Panc1 (cell line): ENCODE measurements around the gene PPP1R3D. TPM values are rescaled to one million over a fixed set of nuclear protein-coding genes. Genes with fewer than 3 reads are reported as not detected.

Source experiments
- ATAC-seq: fragments of 200-7000 bp; cut with Tn5 transposase; 2 replicates; pipeline ENCODE4 v1.9.1; 2020; ENCODE audit warnings: mild to moderate bottlenecking, moderate library complexity
- BruUV-seq: library from RNA; stranded (reverse); fragments of 400-500 nt; replicated peaks from 2 replicates; lab custom pipeline; 2021; lab: Mats Ljungman, UMichigan
- CTCF ChIA-PET: fragments of 300-600 bp; sonication (Branson Sonifier 250); formaldehyde crosslinking; loops from one replicate; lab custom pipeline; 2022; ENCODE audit warnings: antibody characterized with exemption; lab: Charles Lee
- POLR2A ChIA-PET: fragments of 300-600 bp; sonication (Branson Sonifier 250); formaldehyde crosslinking; loops from one replicate; lab custom pipeline; 2022; ENCODE audit warnings: antibody characterized with exemption; lab: Charles Lee
- DNase-seq: peaks from one replicate; pipeline ENCODE4 v3.0.0-alpha.2; 2010; ENCODE audit warnings: low read depth, low spot score
- H3K27ac ChIP-seq: 2 replicates; pipeline ENCODE4 v1.5.1; 2011; ENCODE audit warnings: mild to moderate bottlenecking, low read length, inconsistent platforms
- H3K27me3 ChIP-seq: fragments of 200-500 bp; sonication (Bioruptor generic); 2 replicates; pipeline ENCODE4 v1.6.0; 2014; ENCODE audit warnings: low read length, inconsistent platforms; ENCODE audit not compliant: control insufficient read depth, insufficient read depth
- H3K36me3 ChIP-seq: fragments of 200-500 bp; sonication (Bioruptor generic); 2 replicates; pipeline ENCODE4 v1.5.1; 2014; ENCODE audit warnings: inconsistent platforms, mild to moderate bottlenecking, low read length, moderate library complexity; ENCODE audit not compliant: control insufficient read depth, insufficient read depth
- H3K4me1 ChIP-seq: 2 replicates; pipeline ENCODE4 v1.5.1; 2011; ENCODE audit warnings: inconsistent platforms, mild to moderate bottlenecking, low read length, moderate library complexity; ENCODE audit not compliant: control insufficient read depth, insufficient read depth
- H3K4me3 ChIP-seq, 2 experiments: 2 replicates each; pipeline ENCODE4 v1.5.1; 2011 to 2012; ENCODE audit warnings: low read depth in 2 of 2, low read length in 2 of 2, mild to moderate bottlenecking in 2 of 2, inconsistent platforms in 1 of 2, moderate library complexity in 1 of 2
- H3K9me3 ChIP-seq: fragments of 200-500 bp; sonication (Bioruptor generic); 2 replicates; pipeline ENCODE4 v1.5.1; 2014; ENCODE audit warnings: low read depth, mild to moderate bottlenecking, inconsistent platforms, low read length, moderate library complexity; ENCODE audit not compliant: control insufficient read depth, insufficient read depth
- CTCF ChIP-seq: fragments of 450-650 bp; IDR thresholded peaks from 2 replicates; pipeline ENCODE4 v1.5.1; 2017; ENCODE audit warnings: mild to moderate bottlenecking
- POLR2AphosphoS5 ChIP-seq: IDR thresholded peaks from 2 replicates; pipeline ENCODE4 v1.6.1; 2012; ENCODE audit warnings: mild to moderate bottlenecking, low read depth, low read length, moderate library complexity
- REST ChIP-seq, 2 experiments: IDR thresholded peaks; 2 replicates each; pipeline ENCODE4 v1.6.1; 2011 to 2012; ENCODE audit warnings: low read depth in 2 of 2, control low read depth in 1 of 2, low read length in 1 of 2, mild to moderate bottlenecking in 1 of 2, moderate library complexity in 1 of 2; ENCODE audit not compliant: insufficient read depth in 1 of 2
- SIN3A ChIP-seq: IDR thresholded peaks from 2 replicates; pipeline ENCODE4 v1.6.1; 2012; ENCODE audit warnings: low read depth, mild to moderate bottlenecking, low read length, moderate library complexity, borderline replicate concordance; ENCODE audit not compliant: insufficient read depth
- TCF7L2 ChIP-seq: IDR thresholded peaks from 2 replicates; pipeline ENCODE4 v1.6.1; 2011; ENCODE audit warnings: mild to moderate bottlenecking, low read depth, low read length, inconsistent platforms
- in situ Hi-C: cut with HindIII; loops from 2 replicates; pipeline ENCODE4 v1.10.0; 2016; ENCODE audit warnings: low sequenced_read_pairs, low pct_unique_long_range_greater_than_20kb
- intact Hi-C: fragments of 100-400 bp; cut with micrococcal nuclease; formaldehyde crosslinking; loops from one replicate; pipeline ENCODE4 v1.10.0; 2022; ENCODE audit not compliant: unreplicated experiment
- total RNA-seq: library from RNA; stranded (reverse); gene quantifications from one replicate; pipeline ENCODE4 v1.2.1, GENCODE V29; 2021; ENCODE audit not compliant: unreplicated experiment

Gene PPP1R3D
- total RNA-seq, 1 experiment from 2014 or later, result 7.9 TPM

DNA sequence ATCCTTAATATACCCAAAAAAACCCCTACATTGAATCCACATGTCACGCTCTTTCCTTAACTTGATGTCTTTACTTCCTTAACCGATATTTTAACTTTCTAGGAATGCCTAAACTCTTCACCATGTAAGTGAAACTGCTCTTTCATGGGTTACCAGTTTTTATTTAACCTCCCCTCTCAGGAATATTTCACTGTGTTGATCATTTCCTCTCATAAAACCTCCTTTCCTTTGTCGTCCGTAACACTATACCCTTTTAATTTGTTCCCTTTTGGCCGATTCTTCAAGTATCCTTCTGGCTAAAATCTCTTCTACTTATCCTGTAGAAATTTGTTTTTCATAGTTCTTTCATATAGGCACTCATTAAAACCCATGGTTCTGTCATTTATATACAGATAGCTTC, 31.2 kb downstream of the PPP1R3D start:
- no peak overlapping the region for H3K4me3 ChIP-seq
- no peak overlapping the region for H3K27ac ChIP-seq
- ChIA-PET POLR2A (no interaction called here), CTCF (no interaction called here)
- TF ChIP-seq TCF7L2 (no peak), SIN3A (no peak), REST (IDR thresholded peaks at IDR 0.05; ENCODE audit: insufficient read depth in 1 of 2, low read depth in 2 of 2, low read length in 1 of 2) (no peak), CTCF (no peak), POLR2AphosphoS5 (no peak)
- in situ Hi-C loops, result no loop called here
- H3K27me3 ChIP-seq, result no peaks in the 10 kb centered on the region
- no peak for DNase-seq
- BruUV-seq, result no TSS peak
- intact Hi-C loops, result no loop called here
- peaks cover 28% of the 10 kb centered on the region for H3K36me3 ChIP-seq
- H3K9me3 ChIP-seq, result no peaks in the 10 kb centered on the region
- no peaks in the 10 kb centered on the region for H3K4me1 ChIP-seq
- no peak for ATAC-seq

DNA sequence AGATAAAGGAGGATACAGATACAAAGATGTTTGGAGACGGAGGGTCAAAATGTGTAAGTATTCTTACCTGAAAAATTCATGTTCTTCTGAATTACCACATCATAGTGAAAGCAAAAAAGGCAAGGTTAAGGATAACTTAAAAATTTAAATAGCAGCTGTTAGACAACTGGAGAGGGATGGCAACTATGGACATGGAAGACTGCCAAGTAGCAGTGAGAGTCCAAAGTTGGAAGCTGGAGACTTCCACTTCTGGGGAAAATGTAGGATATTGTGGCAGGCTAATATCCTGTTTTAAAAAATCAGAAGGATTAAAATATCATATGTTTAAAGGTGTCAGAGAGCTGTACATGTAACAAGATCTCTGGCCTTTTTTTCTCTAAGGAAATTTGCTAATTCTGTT, 36.5 kb downstream of the PPP1R3D start:
- no peaks in the 10 kb centered on the region for H3K9me3 ChIP-seq
- in situ Hi-C loops (no loop called here), intact Hi-C loops (no loop called here)
- DNase-seq (no peak), ATAC-seq (no peak)
- BruUV-seq, result no TSS peak
- ChIA-PET CTCF (no interaction called here), POLR2A (no interaction called here)
- H3K27me3 ChIP-seq, result no peaks in the 10 kb centered on the region
- TF ChIP-seq CTCF, result no peak
- no peak for TF ChIP-seq POLR2AphosphoS5
- TF ChIP-seq REST (IDR thresholded peaks at IDR 0.05; ENCODE audit: insufficient read depth in 1 of 2, low read depth in 2 of 2, low read length in 1 of 2), result no peak
- H3K27ac ChIP-seq, result no peak overlapping the region
- no peaks in the 10 kb centered on the region for H3K4me1 ChIP-seq
- H3K4me3 ChIP-seq, result no peak overlapping the region
- peaks cover 34% of the 10 kb centered on the region for H3K36me3 ChIP-seq
